Small intestine (tissue), 7 donors: ENCODE results near the gene YPEL2. TPM values are rescaled to one million over a fixed set of nuclear protein-coding genes. Genes with fewer than 3 reads are reported as not detected.
"Not testable (repeated sequence)": the region's sequence is repeated elsewhere in the genome, so short reads cannot be mapped to it uniquely, and the experiment has no call there.

Source experiments
- DNase-seq, 2 donors: peaks; one replicate each; pipeline versions ENCODE4 v3.0.0 to v3.0.0-alpha.2; 2013
- FAIRE-seq: peaks from 2 replicates; lab custom pipeline; 2012; peaks lifted over from hg19 to GRCh38; lab: Jason Lieb, UNC
- H3K27ac ChIP-seq, 3 donors: one replicate each; pipeline ENCODE4 v1.5.1; 2013; ENCODE audit warnings: low read length in 2 of 3, mild to moderate bottlenecking in 2 of 3, control low read depth in 1 of 3, inconsistent platforms in 1 of 3, low read depth in 1 of 3, moderate library complexity in 1 of 3
- H3K27me3 ChIP-seq, 3 donors: one replicate each; pipeline ENCODE4 v1.6.1; 2013; ENCODE audit warnings: low read length in 3 of 3, inconsistent platforms in 1 of 3; ENCODE audit not compliant: control insufficient read depth in 3 of 3, insufficient read depth in 3 of 3
- H3K36me3 ChIP-seq, 3 donors: one replicate each; pipeline ENCODE4 v1.6.1; 2013; ENCODE audit warnings: low read length in 3 of 3, inconsistent platforms in 1 of 3, low read depth in 1 of 3, mild to moderate bottlenecking in 1 of 3, moderate library complexity in 1 of 3; ENCODE audit not compliant: control insufficient read depth in 3 of 3, insufficient read depth in 2 of 3
- H3K4me1 ChIP-seq, 3 donors: one replicate each; pipeline ENCODE4 v1.6.1; 2013; ENCODE audit warnings: low read length in 2 of 3, inconsistent platforms in 1 of 3, low read depth in 1 of 3, mild to moderate bottlenecking in 1 of 3, moderate library complexity in 1 of 3; ENCODE audit not compliant: control insufficient read depth in 3 of 3, insufficient read depth in 2 of 3
- H3K4me3 ChIP-seq, 3 donors: one replicate each; pipeline ENCODE4 v1.5.1; 2013; ENCODE audit warnings: low read length in 3 of 3, control low read depth in 1 of 3, inconsistent platforms in 1 of 3, low read depth in 1 of 3, mild to moderate bottlenecking in 1 of 3, moderate library complexity in 1 of 3
- H3K9me3 ChIP-seq, 2 donors: one replicate each; pipeline ENCODE4 v1.6.1; 2013; ENCODE audit warnings: low read depth in 1 of 2, low read length in 1 of 2; ENCODE audit not compliant: control insufficient read depth in 2 of 2, insufficient read depth in 1 of 2
- WGBS, 3 donors: extraction: QIAGEN DNeasy Blood & Tissue Kit; methylation state at CpG; one replicate each; pipeline ENCODE4 v1.1.7; 2013; 5-methylcytosine and 5-hydroxymethylcytosine counted together
- polyA plus RNA-seq, 4 donors: library from polyadenylated mRNA; stranded (reverse) in 3 of 4; unstranded in 1 of 4; fragments of 200-250 nt in 3 of 4; fragments of 120-200 nt in 1 of 4; gene quantifications; one replicate each; pipeline versions ENCODE4 v1.2.1 to v1.2.3, GENCODE V29; 2013
- donor health status: healthy with polysubstance abuse.
- donor health status: control.
- donor health status: control.
- donor health status: Bipolar disorder and iron deficiency.
- donor health status: healthy.

Gene YPEL2
- polyA plus RNA-seq, 4 donors = 4.9 to 15.2 (median 7.8) TPM

GRCh38 chr17:59296190-59296589 lies 35.3 kb upstream of the YPEL2 start:
- H3K27me3 ChIP-seq = no peaks in the 10 kb centered on the region
- peaks cover 0 to 11% (median 3%) of the 10 kb centered on the region in 3 donors for H3K4me1 ChIP-seq
- 28 to 62% (median 32%) methylated on average over 2 of the region's 2 CpGs for WGBS, 3 donors
- no peak overlapping the region for H3K27ac ChIP-seq
- FAIRE-seq (no peak), DNase-seq (peak; percentile 32 to 77)
- no peaks in the 10 kb centered on the region for H3K36me3 ChIP-seq
- H3K9me3 ChIP-seq = no peaks in the 10 kb centered on the region
- H3K4me3 ChIP-seq = no peak overlapping the region

GRCh38 chr17:59298521-59298920 lies 32.9 kb upstream of the YPEL2 start:
- DNase-seq (no peak), FAIRE-seq (no peak)
- Histone ChIP-seq H3K27me3 (no peaks in the 10 kb centered on the region), H3K4me1 (peaks cover 0 to 11% (median 0%) of the 10 kb centered on the region in 3 donors), H3K9me3 (peaks cover 0 to under 1% of the 10 kb centered on the region in 2 donors), H3K36me3 (no peaks in the 10 kb centered on the region), H3K4me3 (no peak overlapping the region), H3K27ac (no peak overlapping the region)
- 25 to 52% (median 32%) methylated on average over 2 of the region's 2 CpGs for WGBS, 3 donors

GRCh38 chr17:59299400-59300092 lies 31.9 kb upstream of the YPEL2 start:
- FAIRE-seq = no peak
- no peaks in the 10 kb centered on the region for H3K27me3 ChIP-seq
- H3K4me3 ChIP-seq = no peak overlapping the region
- WGBS, 3 donors = 10 to 78% (median 27%) methylated on average over 2 of the region's 2 CpGs
- peaks cover 0 to 11% (median 0%) of the 10 kb centered on the region in 3 donors for H3K4me1 ChIP-seq
- no peak overlapping the region for H3K27ac ChIP-seq
- DNase-seq = peak; percentile 21 to 77
- no peaks in the 10 kb centered on the region for H3K36me3 ChIP-seq
- peaks cover 0 to 3% of the 10 kb centered on the region in 2 donors for H3K9me3 ChIP-seq

GRCh38 chr17:59300941-59301340 lies 30.5 kb upstream of the YPEL2 start:
- no peak overlapping the region for H3K4me3 ChIP-seq
- FAIRE-seq (no peak), DNase-seq (no peak)
- WGBS, 3 donors = 72 to 86% (median 79%) methylated on average over 5 of the region's 5 CpGs
- H3K9me3 ChIP-seq = peaks cover 0 to 3% of the 10 kb centered on the region in 2 donors
- H3K4me1 ChIP-seq = peaks cover 0 to 11% (median 0%) of the 10 kb centered on the region in 3 donors
- H3K27me3 ChIP-seq = no peaks in the 10 kb centered on the region
- no peak overlapping the region for H3K27ac ChIP-seq
- H3K36me3 ChIP-seq = no peaks in the 10 kb centered on the region

- Histone ChIP-seq H3K4me3 (no peak overlapping the region), H3K9me3 (peaks cover 0 to 3% of the 10 kb centered on the region in 2 donors), H3K27me3 (no peaks in the 10 kb centered on the region), H3K36me3 (no peaks in the 10 kb centered on the region), H3K4me1 (no peaks in the 10 kb centered on the region), H3K27ac (no peak overlapping the region)
- FAIRE-seq (no peak), DNase-seq (peak in 1 of 2 donors; percentile 84)
- WGBS, 3 donors = 19 to 69% (median 44%) methylated on average over 2 of the region's 2 CpGs
These were observed 26.6 kb upstream of the YPEL2 start for GRCh38 chr17:59304811-59305210.

GRCh38 chr17:59310263-59310920 lies 21.1 kb upstream of the YPEL2 start:
- 72 to 81% (median 76%) methylated on average over 6 of the region's 6 CpGs for WGBS, 3 donors
- no peak for DNase-seq
- H3K27me3 ChIP-seq = no peaks in the 10 kb centered on the region
- H3K9me3 ChIP-seq = no peaks in the 10 kb centered on the region
- no peaks in the 10 kb centered on the region for H3K36me3 ChIP-seq
- H3K27ac ChIP-seq = no peak overlapping the region
- no peak for FAIRE-seq
- no peak overlapping the region for H3K4me3 ChIP-seq
- no peaks in the 10 kb centered on the region for H3K4me1 ChIP-seq

- WGBS, 3 donors = 0 to 3% (median 2%) methylated on average over 5 of the region's 5 CpGs
- H3K27me3 ChIP-seq = no peaks in the 10 kb centered on the region
These were observed 20.4 kb upstream of the YPEL2 start for GRCh38 chr17:59311051-59311468.

GRCh38 chr17:59311521-59311920 lies 19.9 kb upstream of the YPEL2 start:
- H3K9me3 ChIP-seq, H3K36me3 ChIP-seq, H3K4me1 ChIP-seq, H3K27me3 ChIP-seq, H3K27ac ChIP-seq, DNase-seq, FAIRE-seq, H3K4me3 ChIP-seq: not testable (repeated sequence)
- 92 to 96% (median 93%) methylated on average over 7 of the region's 7 CpGs for WGBS, 3 donors

More at GRCh38 chr17:59311051-59311468, 20.4 kb upstream of the YPEL2 start:
- H3K4me3 ChIP-seq = no peak overlapping the region
- DNase-seq (peak; percentile 77 to 83), FAIRE-seq (no peak)
- H3K9me3 ChIP-seq = no peaks in the 10 kb centered on the region
- H3K36me3 ChIP-seq = no peaks in the 10 kb centered on the region
- H3K27ac ChIP-seq = no peak overlapping the region
- H3K4me1 ChIP-seq = no peaks in the 10 kb centered on the region
